HG03159 (cell line): ENCODE results near the gene UBE3D.
"Not testable (repeated sequence)": the region's sequence is repeated elsewhere in the genome, so short reads cannot be mapped to it uniquely, and the experiment has no call there.

ENCODE experiments used
- ATAC-seq: cut with Tn5 transposase; IDR thresholded peaks from one replicate; pipeline ENCODE4 v1.9.1; 2021; ENCODE audit warnings: mild to moderate bottlenecking, moderate library complexity; ENCODE audit not compliant: unreplicated experiment

UBE3D gene

GRCh38 chr6:82878812-82879211, 186.8 kb downstream of the UBE3D start:
- ATAC-seq, result no peak

- ATAC-seq, result no peak
Measured at GRCh38 chr6:82877213-82878195, 188.1 kb downstream of the UBE3D start.

- ATAC-seq, result no peak
Measured at GRCh38 chr6:82875573-82876185, 190.0 kb downstream of the UBE3D start.

GRCh38 chr6:82874867-82875266, 190.8 kb downstream of the UBE3D start:
- no peak for ATAC-seq

- no peak for ATAC-seq
Measured at GRCh38 chr6:82872185-82872584, 193.5 kb downstream of the UBE3D start.

- ATAC-seq, result no peak
Measured at GRCh38 chr6:82870582-82871172, 195.0 kb downstream of the UBE3D start.

- ATAC-seq, result no peak
Measured at GRCh38 chr6:82869493-82869892, 196.1 kb downstream of the UBE3D start.

GRCh38 chr6:82867946-82868345, 197.7 kb downstream of the UBE3D start:
- no peak for ATAC-seq

- ATAC-seq, result no peak
Measured at GRCh38 chr6:82866446-82866845, 199.2 kb downstream of the UBE3D start.

GRCh38 chr6:82865461-82865860, 200.2 kb downstream of the UBE3D start:
- ATAC-seq, result no peak

- no peak for ATAC-seq
Measured at GRCh38 chr6:82863781-82864180, 201.9 kb downstream of the UBE3D start.

GRCh38 chr6:82862543-82862942, 203.1 kb downstream of the UBE3D start:
- ATAC-seq, result no peak

- ATAC-seq, result no peak
Measured at GRCh38 chr6:82861121-82861520, 204.5 kb downstream of the UBE3D start.

GRCh38 chr6:82856077-82856476, 209.6 kb downstream of the UBE3D start:
- ATAC-seq, result not testable (repeated sequence)

- not testable (repeated sequence) for ATAC-seq
Measured at GRCh38 chr6:82852904-82853303, 212.7 kb downstream of the UBE3D start.

GRCh38 chr6:82843291-82843885, 222.3 kb downstream of the UBE3D start:
- no peak for ATAC-seq

- ATAC-seq, result no peak
Measured at GRCh38 chr6:82842721-82843120, 222.9 kb downstream of the UBE3D start.
